NCI-H128 (cell line): Measurements from ENCODE around the gene MLLT1.
A peak's percentile ranks its signal among the peaks of the same experiment; 100 is the strongest.

Experiments used
- DNase-seq: peaks from one replicate; lab custom pipeline; 2025; ENCODE audit not compliant: unreplicated experiment; lab: John Stamatoyannopoulos, UW

MLLT1 gene

GRCh38 chr19:6223461-6224307, 56.1 kb downstream of the MLLT1 start:
- no peak for DNase-seq

DNA sequence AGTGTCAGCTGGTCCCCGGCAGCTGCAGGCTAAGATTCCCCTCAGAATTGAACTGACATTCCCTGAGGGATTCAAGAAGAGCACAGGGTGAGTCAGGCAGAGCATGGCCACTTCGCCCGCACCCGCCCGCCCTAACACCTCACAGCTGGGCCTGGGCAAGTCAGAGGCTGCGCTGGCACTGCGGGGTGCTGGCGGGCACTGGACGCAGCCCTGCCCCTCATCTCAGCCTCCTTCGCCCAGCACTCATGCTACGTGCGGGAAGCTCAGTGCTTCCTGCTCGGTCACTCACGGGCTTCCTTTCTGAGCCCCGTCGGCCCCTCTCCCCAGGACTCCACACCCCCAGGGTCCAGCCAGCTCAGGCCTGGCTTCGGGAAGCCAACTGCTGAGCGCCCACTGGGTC, 56.9 kb downstream of the MLLT1 start:
- no peak for DNase-seq

GRCh38 chr19:6221878-6222746, 57.7 kb downstream of the MLLT1 start:
- DNase-seq = no peak

DNA sequence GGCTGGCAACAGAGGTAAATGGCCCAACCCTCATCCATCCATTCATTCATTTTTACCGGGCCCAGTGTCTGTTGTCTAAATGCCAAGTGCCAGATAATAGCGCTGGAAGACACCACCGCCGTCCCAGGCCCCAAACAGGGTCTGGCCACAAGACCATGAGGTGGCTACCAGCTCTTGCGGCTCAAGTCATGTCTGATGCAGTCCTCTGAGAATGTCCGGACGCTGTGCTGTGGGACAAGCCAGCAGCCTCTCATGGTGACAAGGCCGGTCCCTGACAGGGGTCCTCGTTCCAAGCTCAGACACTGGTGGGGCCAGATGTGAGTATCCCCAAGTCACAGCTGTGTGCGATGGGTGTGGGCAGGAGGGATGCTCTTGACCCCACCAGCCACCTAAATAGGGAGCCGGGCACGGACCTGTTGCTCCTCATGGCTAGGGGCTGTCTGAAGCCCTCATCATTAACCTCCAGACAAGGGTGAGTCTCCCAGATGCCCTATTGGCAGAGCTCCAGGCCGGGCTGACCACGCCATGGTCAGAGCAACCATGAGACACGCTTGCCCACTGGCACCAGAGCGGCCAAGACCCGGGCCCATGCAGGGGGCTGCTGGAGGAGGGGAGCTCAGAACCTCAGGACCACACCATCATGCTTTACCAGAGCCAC, 58.4 kb downstream of the MLLT1 start:
- no peak for DNase-seq

DNA sequence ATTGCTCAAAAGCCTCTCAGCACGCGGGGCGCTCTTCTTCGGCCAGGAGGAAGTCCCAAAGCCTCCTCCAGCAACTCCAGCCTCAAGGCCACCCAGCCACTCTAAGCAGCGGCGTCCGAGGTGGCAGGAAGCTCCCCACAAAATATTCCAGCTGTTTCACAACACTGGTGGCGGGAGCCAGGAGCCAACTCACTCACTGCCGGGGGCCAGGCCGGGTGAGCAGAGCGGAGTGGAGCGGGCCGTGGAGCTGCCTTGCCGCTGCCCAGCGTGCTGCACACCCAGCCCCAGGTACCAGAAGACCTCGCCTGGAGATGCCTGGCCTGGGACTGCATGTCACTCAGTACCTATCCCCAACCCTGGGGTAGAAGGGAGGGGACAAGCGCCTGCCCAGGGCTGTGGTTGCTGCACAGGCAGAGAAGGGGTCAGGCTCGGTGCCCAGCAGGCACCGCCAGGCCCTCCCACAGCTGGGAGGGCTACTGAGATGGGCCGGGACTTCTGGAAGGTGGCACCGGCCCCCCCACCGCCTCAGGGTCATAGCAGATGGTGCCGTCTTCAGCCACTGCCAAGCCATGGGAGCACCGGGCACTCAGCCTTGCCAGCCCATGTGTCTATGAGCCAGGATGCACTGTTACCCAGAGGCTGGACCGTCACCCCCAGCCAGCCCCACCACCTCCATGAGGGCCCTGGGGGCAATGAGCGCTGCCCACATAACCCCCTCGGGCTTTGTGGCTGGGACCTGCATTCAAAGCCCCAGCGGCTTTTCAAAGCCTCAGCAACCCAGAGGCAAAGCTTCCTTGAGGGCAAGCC, 59.2 kb downstream of the MLLT1 start:
- DNase-seq = no peak

DNA sequence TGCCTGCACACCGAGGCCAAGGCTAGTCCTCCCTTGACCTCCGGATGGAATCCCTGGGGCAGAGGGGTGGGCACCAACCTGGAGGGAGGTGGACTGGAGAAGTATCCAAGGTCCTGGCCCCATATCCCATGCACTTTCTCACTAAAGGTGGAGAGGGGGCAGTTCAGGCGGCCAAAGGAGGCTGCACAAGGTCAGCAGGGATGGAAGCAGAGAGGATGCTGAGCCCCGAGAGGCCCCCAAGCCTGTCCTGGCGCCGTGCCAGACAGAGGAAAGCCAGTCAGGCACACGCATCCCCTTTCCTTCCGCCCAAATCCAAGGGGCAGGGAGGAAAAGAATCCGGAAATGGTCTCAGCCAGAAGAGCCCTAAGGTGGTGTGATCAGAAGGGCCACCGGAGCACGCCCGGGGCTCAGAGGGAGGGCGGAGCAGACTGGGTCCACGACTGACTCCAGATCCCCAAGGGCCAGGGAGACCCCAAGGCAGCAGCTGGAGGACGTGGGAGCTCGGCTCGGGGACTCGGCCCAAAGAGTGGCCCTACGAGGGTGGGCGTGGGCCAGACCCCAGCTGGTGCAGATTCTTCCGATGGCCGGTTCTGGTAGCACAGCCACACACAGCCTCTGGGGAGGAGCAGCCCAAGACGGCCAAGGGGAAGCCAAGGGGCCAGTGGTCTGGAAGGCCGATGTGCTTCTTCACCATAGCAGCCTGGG, 60.0 kb downstream of the MLLT1 start:
- no peak for DNase-seq

- no peak for DNase-seq
These were observed 60.6 kb downstream of the MLLT1 start for GRCh38 chr19:6219147-6219525.

DNA sequence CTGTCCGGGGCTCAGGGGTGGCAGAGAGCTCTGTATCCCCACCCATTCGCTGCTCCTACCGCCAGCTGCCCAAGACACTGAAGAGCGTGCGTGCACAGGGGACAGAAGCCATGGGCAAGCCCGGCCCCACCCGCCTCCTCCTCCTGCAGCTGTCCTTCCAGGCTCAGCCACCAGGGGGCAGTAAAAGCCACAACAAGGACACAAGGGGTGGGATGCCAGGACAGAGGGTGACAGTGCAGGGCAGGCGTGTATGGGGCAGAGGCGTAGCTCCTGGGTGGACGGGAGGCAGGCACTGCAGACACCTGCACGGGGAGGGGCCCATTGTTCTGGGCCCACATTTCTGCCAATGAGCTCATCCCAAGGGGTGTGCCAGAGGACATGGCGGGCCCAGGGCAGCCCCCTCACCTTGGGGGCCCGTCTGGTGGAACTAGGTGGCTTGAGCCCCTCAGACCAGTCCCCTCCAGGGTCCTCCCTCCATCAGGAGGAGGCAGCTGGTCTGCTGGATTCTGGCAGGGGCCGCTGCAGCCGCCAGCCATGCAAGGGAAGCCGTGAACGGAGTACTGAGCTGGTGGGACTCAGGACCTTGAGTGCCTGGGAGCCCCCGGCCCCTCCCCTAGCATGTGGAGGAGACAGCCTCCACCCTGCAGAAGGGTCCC, 61.2 kb downstream of the MLLT1 start:
- DNase-seq = peak; percentile 29

GRCh38 chr19:6217752-6218334, 61.9 kb downstream of the MLLT1 start:
- no peak for DNase-seq

DNA sequence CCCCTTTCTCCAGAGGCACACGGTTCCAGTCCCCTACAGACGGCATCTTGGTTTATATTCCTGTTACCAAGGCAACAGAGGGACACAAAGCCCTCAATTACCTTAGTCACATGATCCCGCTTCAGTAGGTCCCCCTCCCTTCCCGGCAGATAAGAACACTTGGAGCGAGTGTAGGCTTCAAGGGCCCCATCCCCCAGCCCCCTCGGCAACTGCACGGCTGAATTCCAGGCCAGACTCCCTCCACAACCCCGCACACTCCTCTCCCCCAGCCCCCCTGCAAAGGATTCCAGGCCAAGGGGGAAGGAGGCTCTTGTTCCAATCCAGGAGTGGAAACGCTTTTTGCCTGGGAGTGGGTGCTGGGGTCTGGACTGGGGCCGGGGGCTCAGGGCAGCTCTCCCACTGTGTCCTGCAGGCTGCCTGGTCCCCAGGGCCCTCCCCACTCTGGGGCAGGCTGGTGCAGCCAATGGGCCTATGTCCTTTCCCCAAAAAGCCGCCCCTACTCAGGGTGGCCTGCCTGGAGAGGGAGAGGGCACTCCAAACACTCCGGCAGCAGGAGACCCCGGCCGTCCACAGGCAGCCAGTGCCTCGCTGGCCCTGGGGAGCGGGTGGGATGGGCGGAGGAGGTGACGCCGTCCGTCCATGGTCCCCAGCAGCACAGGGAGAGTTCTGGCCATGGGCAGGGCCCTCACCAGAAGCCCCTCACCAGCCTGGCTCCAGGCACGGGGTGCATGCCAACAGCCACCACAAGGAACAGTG, 62.6 kb downstream of the MLLT1 start:
- no peak for DNase-seq

DNA sequence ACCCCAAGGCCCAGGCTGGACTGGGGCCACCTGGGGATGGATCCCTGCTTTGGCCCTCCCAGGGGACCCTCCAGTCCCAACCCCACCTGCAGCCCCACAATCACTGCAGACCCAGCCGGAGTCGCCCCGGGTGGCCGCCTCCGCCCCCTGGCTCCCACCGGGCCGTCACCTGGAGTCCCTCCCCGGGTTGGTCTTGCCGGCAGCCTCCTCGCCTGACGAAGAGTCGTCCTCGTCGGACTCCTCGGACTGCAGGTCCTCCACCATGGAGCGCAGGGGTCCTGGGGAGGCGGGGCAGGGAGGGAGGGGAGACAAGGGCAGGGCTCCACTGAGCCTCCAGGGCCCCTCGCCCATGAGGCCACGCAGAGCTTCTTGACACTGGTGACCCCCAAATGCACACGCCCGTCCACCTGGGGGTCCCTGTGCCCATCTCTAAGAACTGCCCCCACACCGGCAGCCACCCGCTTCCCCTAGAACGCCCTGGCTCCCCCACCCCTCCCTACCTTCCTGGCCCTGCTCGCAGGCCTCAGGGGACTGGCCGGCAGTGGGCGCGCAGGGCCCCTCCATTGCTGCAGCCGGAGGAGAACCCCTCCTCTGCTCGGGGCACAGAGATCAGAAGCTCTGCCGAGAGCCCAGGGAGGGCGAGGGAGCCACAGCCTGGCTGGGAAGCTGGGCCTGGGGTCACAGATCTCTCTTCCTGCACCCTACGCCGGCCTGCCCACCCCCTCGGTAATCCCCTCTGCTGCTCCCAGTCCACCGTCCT, 63.4 kb downstream of the MLLT1 start:
- no peak for DNase-seq

- no peak for DNase-seq
These were observed 64.0 kb downstream of the MLLT1 start for GRCh38 chr19:6215701-6216235.

- DNase-seq = no peak
These were observed 64.8 kb downstream of the MLLT1 start for GRCh38 chr19:6214881-6215541.

GRCh38 chr19:6213696-6214641, 65.8 kb downstream of the MLLT1 start:
- DNase-seq = no peak

DNA sequence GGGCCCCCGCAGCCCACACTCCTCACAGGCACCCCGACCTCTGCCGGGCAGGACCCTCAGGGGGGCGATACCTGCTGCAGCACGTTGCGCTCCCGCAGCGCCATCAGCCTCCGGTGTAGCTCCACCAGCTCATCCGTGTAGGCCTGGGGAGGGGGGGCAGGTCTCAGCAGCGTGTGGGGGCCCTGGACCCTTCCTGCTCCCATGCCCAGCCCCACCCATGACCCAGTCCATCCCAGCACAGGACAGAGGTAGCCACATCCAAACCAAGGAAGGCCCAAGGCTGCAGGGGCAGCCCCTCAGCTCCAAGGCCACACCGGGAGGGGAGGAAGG, 66.5 kb downstream of the MLLT1 start:
- DNase-seq = no peak
